C4-2B (cell line): ENCODE results near the gene HLTF.
"Not testable (repeated sequence)": the region's sequence is repeated elsewhere in the genome, so short reads cannot be mapped to it uniquely, and the experiment has no call there.

Source experiments
- H3K27ac ChIP-seq: fragments of 450-650 bp; 2 replicates; pipeline ENCODE4 v1.5.1; 2017
- CTCF ChIP-seq: fragments of 450-650 bp; conservative IDR thresholded peaks from 2 replicates; pipeline ENCODE4 v1.5.1; 2017; ENCODE audit warnings: mild to moderate bottlenecking
- ZFX ChIP-seq: fragments of 450-650 bp; IDR thresholded peaks from 2 replicates; pipeline ENCODE4 v1.6.1; 2017

HLTF gene

GRCh38 chr3:148991219-148992026, 94.9 kb downstream of the HLTF start, which contains the start of gene GYG1:
GYG1 (plus strand) TSS chr3:148991540; CDS start chr3:148991641, 101 bp downstream.
- peak within 1 kb of the TSS; percentile 94 for H3K27ac ChIP-seq
- TF ChIP-seq ZFX (peak; percentile 90), CTCF (peak; percentile 51)

GRCh38 chr3:148990236-148990635, 96.1 kb downstream of the HLTF start:
- TF ChIP-seq CTCF (no peak), ZFX (no peak)
- no peak overlapping the region for H3K27ac ChIP-seq

- not testable (repeated sequence) for H3K27ac ChIP-seq
These were observed 98.8 kb downstream of the HLTF start for GRCh38 chr3:148987551-148987950.

- TF ChIP-seq CTCF: no peak
- H3K27ac ChIP-seq: no peak overlapping the region
These were observed 105.1 kb downstream of the HLTF start for GRCh38 chr3:148981273-148981672.
